Measurements from ENCODE around the gene ANKRD23. TPM values are rescaled to one million over a fixed set of nuclear protein-coding genes. Genes with fewer than 3 reads are reported as not detected.

The ANKRD23 gene
- total and polyA plus RNA-seq, 2 donors, result 3.4 to 7.5 TPM

DNA sequence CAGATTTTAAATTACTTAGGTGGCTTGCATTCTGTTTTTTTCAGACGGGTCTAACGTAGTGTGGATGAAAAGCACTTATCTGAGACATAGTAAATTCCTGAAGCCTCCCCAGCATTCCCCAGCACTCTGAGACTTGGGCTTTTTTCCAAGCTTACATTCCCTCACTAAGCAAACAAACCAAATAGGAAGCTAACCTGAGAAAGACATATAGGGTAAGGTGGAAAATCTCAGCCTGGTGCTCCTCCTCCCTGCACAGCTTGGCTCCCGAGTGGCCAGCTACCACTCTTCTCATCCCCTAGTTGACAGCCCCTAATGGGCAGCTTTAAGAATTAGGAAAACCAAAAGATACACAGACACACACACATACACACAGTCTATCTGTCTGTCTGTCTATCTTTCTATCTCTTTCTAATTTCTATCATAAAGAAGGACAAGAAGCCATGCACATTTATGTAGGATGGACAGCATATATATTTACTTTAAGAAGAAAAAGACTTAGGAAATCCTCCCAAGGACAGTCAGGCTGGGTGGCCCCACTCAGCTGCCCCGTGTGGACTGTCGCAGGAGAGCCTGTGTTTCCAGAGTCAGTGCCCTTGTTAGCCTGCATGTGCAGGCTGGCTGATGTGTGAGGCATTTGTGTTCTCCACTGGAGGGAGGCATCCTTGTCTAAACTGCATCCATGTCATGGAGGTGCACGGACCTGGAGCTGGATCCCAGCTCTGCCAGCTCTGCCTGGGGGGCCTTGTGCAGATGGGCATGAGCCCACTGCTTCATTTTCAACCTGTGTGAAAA, 19.5 kb downstream of the ANKRD23 start:
- Histone ChIP-seq H3K27me3 (ENCODE audit: control insufficient read depth in 2 of 2, insufficient read depth in 1 of 2, low read length in 1 of 2) (no peaks in the 10 kb centered on the region), H3K9me3 (ENCODE audit: control insufficient read depth in 2 of 2, insufficient read depth in 1 of 2, low read length in 1 of 2) (peaks cover 0 to 3% of the 10 kb centered on the region in 2 donors), H3K4me1 (ENCODE audit: control insufficient read depth in 2 of 2, insufficient read depth in 2 of 2, low read length in 2 of 2) (peaks cover 2 to 24% of the 10 kb centered on the region in 2 donors), H3K36me3 (ENCODE audit: control insufficient read depth in 2 of 2, insufficient read depth in 2 of 2, low read length in 1 of 2) (peaks cover 58 to 81% of the 10 kb centered on the region in 2 donors), H3K4me3 (ENCODE audit: low read length in 2 of 2) (no peak overlapping the region), H3K27ac (ENCODE audit: low read depth in 1 of 2, low read length in 1 of 2) (no peak overlapping the region)
- 89% methylated on average over 6 of the region's 6 CpGs for WGBS
- DNase-seq (ENCODE audit: low read depth in 6 of 9, low spot score in 9 of 9), result no peak

GRCh38 chr2:96823198-96823597, 20.6 kb downstream of the ANKRD23 start:
- Histone ChIP-seq H3K4me3 (ENCODE audit: low read length in 2 of 2) (no peak overlapping the region), H3K4me1 (ENCODE audit: control insufficient read depth in 2 of 2, insufficient read depth in 2 of 2, low read length in 2 of 2) (peaks cover 12 to 34% of the 10 kb centered on the region in 2 donors), H3K27me3 (ENCODE audit: control insufficient read depth in 2 of 2, insufficient read depth in 1 of 2, low read length in 1 of 2) (no peaks in the 10 kb centered on the region), H3K27ac (ENCODE audit: low read depth in 1 of 2, low read length in 1 of 2) (peak overlapping the region in 1 of 2 donors; percentile 34), H3K36me3 (ENCODE audit: control insufficient read depth in 2 of 2, insufficient read depth in 2 of 2, low read length in 1 of 2) (peaks cover 49 to 75% of the 10 kb centered on the region in 2 donors), H3K9me3 (ENCODE audit: control insufficient read depth in 2 of 2, insufficient read depth in 1 of 2, low read length in 1 of 2) (peaks cover 0 to 3% of the 10 kb centered on the region in 2 donors)
- WGBS, result 94% methylated on average over 11 of the region's 11 CpGs
- no peak for DNase-seq (ENCODE audit: low read depth in 6 of 9, low spot score in 9 of 9)

DNA sequence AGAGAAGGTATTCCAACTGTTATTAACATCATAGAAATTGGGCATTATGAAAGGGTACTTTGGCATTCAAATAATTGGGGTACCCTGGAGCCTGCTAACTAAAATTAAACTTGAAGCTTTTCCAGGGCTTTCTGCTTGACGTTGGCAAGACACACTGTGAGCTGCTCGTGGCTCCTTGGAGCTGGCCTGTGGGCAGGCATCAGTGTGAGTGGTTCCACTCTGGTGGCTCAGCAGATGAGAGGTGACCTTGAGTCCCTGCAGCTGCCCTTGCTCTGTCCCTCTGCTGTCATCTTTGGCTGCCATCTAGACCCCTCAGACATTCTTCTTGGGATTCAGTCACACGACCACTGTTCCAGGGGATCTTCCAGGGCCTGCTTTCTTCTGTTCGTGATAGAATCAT, 21.0 kb downstream of the ANKRD23 start:
- Histone ChIP-seq H3K36me3 (ENCODE audit: control insufficient read depth in 2 of 2, insufficient read depth in 2 of 2, low read length in 1 of 2) (peaks cover 45 to 70% of the 10 kb centered on the region in 2 donors), H3K4me3 (ENCODE audit: low read length in 2 of 2) (no peak overlapping the region), H3K27me3 (ENCODE audit: control insufficient read depth in 2 of 2, insufficient read depth in 1 of 2, low read length in 1 of 2) (no peaks in the 10 kb centered on the region), H3K27ac (ENCODE audit: low read depth in 1 of 2, low read length in 1 of 2) (no peak overlapping the region), H3K4me1 (ENCODE audit: control insufficient read depth in 2 of 2, insufficient read depth in 2 of 2, low read length in 2 of 2) (peaks cover 16 to 39% of the 10 kb centered on the region in 2 donors), H3K9me3 (ENCODE audit: control insufficient read depth in 2 of 2, insufficient read depth in 1 of 2, low read length in 1 of 2) (peaks cover 0 to 3% of the 10 kb centered on the region in 2 donors)
- no peak for DNase-seq (ENCODE audit: low read depth in 6 of 9, low spot score in 9 of 9)
- 93% methylated on average over 4 of the region's 4 CpGs for WGBS

DNA sequence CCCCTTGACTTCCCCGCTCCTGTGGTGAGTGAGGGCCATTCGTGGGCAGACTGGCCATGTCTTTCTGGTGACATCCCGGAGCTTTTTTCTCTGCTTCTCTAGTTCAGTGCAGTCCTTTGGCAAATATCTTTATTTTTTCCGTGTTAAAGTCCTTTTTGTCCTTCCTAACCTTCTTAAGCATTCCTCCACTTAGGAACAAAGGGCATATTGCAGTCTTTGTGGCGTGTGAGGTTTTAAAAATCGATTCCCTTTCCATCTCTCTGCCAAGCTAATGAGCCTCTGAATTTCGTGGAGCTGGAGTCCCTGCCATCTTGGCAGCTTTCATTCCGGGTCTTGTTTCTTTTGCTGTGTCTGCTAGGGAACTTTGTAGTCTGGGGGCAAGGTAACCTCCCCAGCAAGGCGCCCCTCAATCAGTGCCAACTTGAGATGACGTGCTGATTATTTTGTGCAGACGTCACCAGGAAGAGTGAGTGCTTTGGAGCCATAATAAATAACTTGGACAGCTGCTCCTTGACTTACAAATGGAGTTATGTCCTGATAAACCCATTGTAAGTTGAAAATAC, 22.6 kb downstream of the ANKRD23 start:
- Histone ChIP-seq H3K4me1 (ENCODE audit: control insufficient read depth in 2 of 2, insufficient read depth in 2 of 2, low read length in 2 of 2) (peaks cover 24 to 46% of the 10 kb centered on the region in 2 donors), H3K4me3 (ENCODE audit: low read length in 2 of 2) (no peak overlapping the region), H3K36me3 (ENCODE audit: control insufficient read depth in 2 of 2, insufficient read depth in 2 of 2, low read length in 1 of 2) (peaks cover 30 to 56% of the 10 kb centered on the region in 2 donors), H3K9me3 (ENCODE audit: control insufficient read depth in 2 of 2, insufficient read depth in 1 of 2, low read length in 1 of 2) (peaks cover 0 to 3% of the 10 kb centered on the region in 2 donors), H3K27me3 (ENCODE audit: control insufficient read depth in 2 of 2, insufficient read depth in 1 of 2, low read length in 1 of 2) (no peaks in the 10 kb centered on the region), H3K27ac (ENCODE audit: low read depth in 1 of 2, low read length in 1 of 2) (no peak overlapping the region)
- DNase-seq (ENCODE audit: low read depth in 6 of 9, low spot score in 9 of 9), result no peak
- WGBS, result 95% methylated on average over 11 of the region's 11 CpGs

DNA sequence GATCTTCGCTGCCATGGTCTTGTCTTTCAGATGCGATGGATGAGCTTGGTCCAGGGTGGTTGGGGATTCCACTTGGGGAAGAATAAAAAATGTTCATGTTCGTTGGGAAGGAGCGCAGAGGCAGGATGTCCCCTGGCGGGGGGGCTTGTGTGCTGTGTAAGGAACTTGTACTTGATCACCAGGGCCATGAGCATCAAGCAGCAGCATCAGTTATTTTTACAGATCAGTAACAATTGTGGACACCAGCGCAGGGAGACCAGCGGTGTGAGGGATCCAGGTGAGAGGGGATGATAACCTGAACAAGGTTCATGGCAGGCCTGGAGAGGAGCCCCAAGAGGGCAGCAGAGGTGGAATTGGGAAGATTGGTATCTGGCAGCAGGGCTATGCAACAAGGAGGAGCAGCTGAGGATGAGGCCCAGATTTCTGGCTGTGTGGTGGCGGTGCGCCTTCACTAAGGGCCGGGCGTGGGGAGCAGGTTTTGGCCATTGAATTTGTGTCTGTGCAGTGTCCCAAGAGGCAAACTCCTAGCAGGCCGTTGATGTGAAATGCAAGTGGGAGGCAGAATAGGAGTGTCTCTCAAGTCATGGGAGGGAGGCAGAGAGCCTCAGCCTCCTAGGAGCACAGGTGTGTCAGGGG, 23.8 kb downstream of the ANKRD23 start:
- Histone ChIP-seq H3K4me3 (ENCODE audit: low read length in 2 of 2) (no peak overlapping the region), H3K36me3 (ENCODE audit: control insufficient read depth in 2 of 2, insufficient read depth in 2 of 2, low read length in 1 of 2) (peaks cover 18 to 46% of the 10 kb centered on the region in 2 donors), H3K4me1 (ENCODE audit: control insufficient read depth in 2 of 2, insufficient read depth in 2 of 2, low read length in 2 of 2) (peaks cover 24 to 52% of the 10 kb centered on the region in 2 donors), H3K27ac (ENCODE audit: low read depth in 1 of 2, low read length in 1 of 2) (no peak overlapping the region), H3K9me3 (ENCODE audit: control insufficient read depth in 2 of 2, insufficient read depth in 1 of 2, low read length in 1 of 2) (peaks cover 0 to 3% of the 10 kb centered on the region in 2 donors), H3K27me3 (ENCODE audit: control insufficient read depth in 2 of 2, insufficient read depth in 1 of 2, low read length in 1 of 2) (no peaks in the 10 kb centered on the region)
- no peak for DNase-seq (ENCODE audit: low read depth in 6 of 9, low spot score in 9 of 9)
- 95% methylated on average over 12 of the region's 12 CpGs for WGBS

GRCh38 chr2:96819128-96819875, 24.5 kb downstream of the ANKRD23 start:
- H3K36me3 ChIP-seq (ENCODE audit: control insufficient read depth in 2 of 2, insufficient read depth in 2 of 2, low read length in 1 of 2), result peaks cover 11 to 39% of the 10 kb centered on the region in 2 donors
- H3K9me3 ChIP-seq (ENCODE audit: control insufficient read depth in 2 of 2, insufficient read depth in 1 of 2, low read length in 1 of 2), result peaks cover 0 to 3% of the 10 kb centered on the region in 2 donors
- H3K27me3 ChIP-seq (ENCODE audit: control insufficient read depth in 2 of 2, insufficient read depth in 1 of 2, low read length in 1 of 2), result no peaks in the 10 kb centered on the region
- no peak overlapping the region for H3K27ac ChIP-seq (ENCODE audit: low read depth in 1 of 2, low read length in 1 of 2)
- peaks cover 24 to 47% of the 10 kb centered on the region in 2 donors for H3K4me1 ChIP-seq (ENCODE audit: control insufficient read depth in 2 of 2, insufficient read depth in 2 of 2, low read length in 2 of 2)
- no peak overlapping the region for H3K4me3 ChIP-seq (ENCODE audit: low read length in 2 of 2)
- WGBS, result 92% methylated on average over 10 of the region's 10 CpGs
- DNase-seq (ENCODE audit: low read depth in 6 of 9, low spot score in 9 of 9), result no peak

- Histone ChIP-seq H3K9me3 (ENCODE audit: control insufficient read depth in 2 of 2, insufficient read depth in 1 of 2, low read length in 1 of 2) (no peaks in the 10 kb centered on the region), H3K27me3 (ENCODE audit: control insufficient read depth in 2 of 2, insufficient read depth in 1 of 2, low read length in 1 of 2) (no peaks in the 10 kb centered on the region), H3K36me3 (ENCODE audit: control insufficient read depth in 2 of 2, insufficient read depth in 2 of 2, low read length in 1 of 2) (peaks cover 1 to 25% of the 10 kb centered on the region in 2 donors), H3K4me1 (ENCODE audit: control insufficient read depth in 2 of 2, insufficient read depth in 2 of 2, low read length in 2 of 2) (peaks cover 24 to 46% of the 10 kb centered on the region in 2 donors), H3K27ac (ENCODE audit: low read depth in 1 of 2, low read length in 1 of 2) (no peak overlapping the region), H3K4me3 (ENCODE audit: low read length in 2 of 2) (peak overlapping the region; percentile 57 to 86)
- DNase-seq (ENCODE audit: low read depth in 6 of 9, low spot score in 9 of 9), result no peak
- WGBS, result 98% methylated on average over 8 of the region's 8 CpGs
Observed at GRCh38 chr2:96817882-96818281, 25.9 kb downstream of the ANKRD23 start.

GRCh38 chr2:96816836-96817702, 26.8 kb downstream of the ANKRD23 start:
- Histone ChIP-seq H3K4me1 (ENCODE audit: control insufficient read depth in 2 of 2, insufficient read depth in 2 of 2, low read length in 2 of 2) (peaks cover 24 to 52% of the 10 kb centered on the region in 2 donors), H3K27me3 (ENCODE audit: control insufficient read depth in 2 of 2, insufficient read depth in 1 of 2, low read length in 1 of 2) (no peaks in the 10 kb centered on the region), H3K4me3 (ENCODE audit: low read length in 2 of 2) (peak overlapping the region; percentile 57 to 86), H3K36me3 (ENCODE audit: control insufficient read depth in 2 of 2, insufficient read depth in 2 of 2, low read length in 1 of 2) (peaks cover 0 to 17% of the 10 kb centered on the region in 2 donors), H3K9me3 (ENCODE audit: control insufficient read depth in 2 of 2, insufficient read depth in 1 of 2, low read length in 1 of 2) (no peaks in the 10 kb centered on the region), H3K27ac (ENCODE audit: low read depth in 1 of 2, low read length in 1 of 2) (peak overlapping the region in 1 of 2 donors; percentile 97)
- WGBS, result 8% methylated on average over 89 of the region's 89 CpGs
- DNase-seq (ENCODE audit: low read depth in 6 of 9, low spot score in 9 of 9), result peak in 1 of 9 donors; percentile 38
